Measurements from ENCODE around the gene GAPVD1.
"Not testable (repeated sequence)": the region's sequence is repeated elsewhere in the genome, so short reads cannot be mapped to it uniquely, and the experiment has no call there.

Gene GAPVD1, protein sequence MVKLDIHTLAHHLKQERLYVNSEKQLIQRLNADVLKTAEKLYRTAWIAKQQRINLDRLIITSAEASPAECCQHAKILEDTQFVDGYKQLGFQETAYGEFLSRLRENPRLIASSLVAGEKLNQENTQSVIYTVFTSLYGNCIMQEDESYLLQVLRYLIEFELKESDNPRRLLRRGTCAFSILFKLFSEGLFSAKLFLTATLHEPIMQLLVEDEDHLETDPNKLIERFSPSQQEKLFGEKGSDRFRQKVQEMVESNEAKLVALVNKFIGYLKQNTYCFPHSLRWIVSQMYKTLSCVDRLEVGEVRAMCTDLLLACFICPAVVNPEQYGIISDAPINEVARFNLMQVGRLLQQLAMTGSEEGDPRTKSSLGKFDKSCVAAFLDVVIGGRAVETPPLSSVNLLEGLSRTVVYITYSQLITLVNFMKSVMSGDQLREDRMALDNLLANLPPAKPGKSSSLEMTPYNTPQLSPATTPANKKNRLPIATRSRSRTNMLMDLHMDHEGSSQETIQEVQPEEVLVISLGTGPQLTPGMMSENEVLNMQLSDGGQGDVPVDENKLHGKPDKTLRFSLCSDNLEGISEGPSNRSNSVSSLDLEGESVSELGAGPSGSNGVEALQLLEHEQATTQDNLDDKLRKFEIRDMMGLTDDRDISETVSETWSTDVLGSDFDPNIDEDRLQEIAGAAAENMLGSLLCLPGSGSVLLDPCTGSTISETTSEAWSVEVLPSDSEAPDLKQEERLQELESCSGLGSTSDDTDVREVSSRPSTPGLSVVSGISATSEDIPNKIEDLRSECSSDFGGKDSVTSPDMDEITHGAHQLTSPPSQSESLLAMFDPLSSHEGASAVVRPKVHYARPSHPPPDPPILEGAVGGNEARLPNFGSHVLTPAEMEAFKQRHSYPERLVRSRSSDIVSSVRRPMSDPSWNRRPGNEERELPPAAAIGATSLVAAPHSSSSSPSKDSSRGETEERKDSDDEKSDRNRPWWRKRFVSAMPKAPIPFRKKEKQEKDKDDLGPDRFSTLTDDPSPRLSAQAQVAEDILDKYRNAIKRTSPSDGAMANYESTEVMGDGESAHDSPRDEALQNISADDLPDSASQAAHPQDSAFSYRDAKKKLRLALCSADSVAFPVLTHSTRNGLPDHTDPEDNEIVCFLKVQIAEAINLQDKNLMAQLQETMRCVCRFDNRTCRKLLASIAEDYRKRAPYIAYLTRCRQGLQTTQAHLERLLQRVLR (N-terminal part only)

DNA sequence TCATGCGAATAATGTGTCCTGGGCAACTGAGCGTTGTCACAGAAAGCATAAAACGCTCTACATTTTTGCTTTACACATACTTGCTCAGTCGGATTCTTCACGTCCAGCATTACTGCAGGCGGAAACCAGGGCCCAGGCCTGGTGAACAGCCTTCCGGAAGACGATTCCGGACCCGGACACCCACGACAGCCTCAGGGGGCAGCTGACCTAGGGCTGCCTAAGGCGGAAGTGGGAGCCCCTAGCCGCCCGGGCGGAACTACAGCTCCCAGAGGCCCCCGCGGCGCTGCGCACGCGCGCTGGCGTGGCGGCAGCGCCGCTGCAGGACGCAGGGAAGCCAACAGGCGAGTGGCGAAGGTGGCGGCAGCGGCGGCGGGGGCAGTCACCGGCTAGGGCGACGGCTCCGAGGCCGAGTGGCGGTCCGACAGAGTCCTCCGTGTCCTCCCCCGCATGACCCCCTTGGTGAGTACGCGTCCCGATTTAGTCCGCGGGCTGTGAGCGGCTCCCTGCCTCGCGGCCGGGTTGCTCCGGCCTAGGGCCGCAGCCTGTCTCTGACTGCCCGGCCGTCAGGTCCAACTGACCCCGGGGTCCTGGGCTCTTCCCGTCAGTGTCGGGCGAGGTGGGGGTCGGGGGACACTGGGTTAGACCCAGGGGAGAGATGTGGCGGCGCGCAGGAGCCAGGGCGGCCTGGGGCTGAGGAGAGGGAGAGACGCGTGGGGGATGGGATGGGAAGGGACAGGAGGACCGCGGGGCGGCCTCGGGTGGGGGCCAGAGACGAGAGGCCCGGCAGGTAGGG, at the start of gene GAPVD1:
Gene GAPVD1 (plus strand): TSS at position 326 of the 793 bp plus-strand sequence. CDS start 37,096 bp downstream, outside the sequence.
- peak; percentile 98 for DNase-seq

DNA sequence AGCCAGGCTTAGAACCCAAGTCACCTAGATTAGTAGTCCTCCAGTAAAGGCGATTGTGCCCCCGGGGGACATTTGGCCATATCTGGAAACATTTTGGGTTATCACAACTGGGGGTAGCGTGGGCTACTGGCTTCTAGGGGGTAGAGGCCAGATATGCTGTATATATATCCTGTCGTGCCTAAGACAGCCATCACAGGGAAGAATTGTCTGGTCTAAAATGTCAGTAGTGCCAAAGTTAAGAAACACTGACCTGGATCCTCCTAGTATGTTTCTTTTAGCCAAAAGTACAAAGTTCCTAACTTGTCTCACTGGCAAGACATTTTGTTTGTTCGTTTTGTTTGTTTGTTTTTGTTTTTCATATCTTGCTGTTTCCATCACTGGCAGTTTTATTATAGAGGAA, 47.4 kb upstream of the GAPVD1 start:
- DNase-seq, result no peak

GRCh38 chr9:125218621-125219020, 43.0 kb upstream of the GAPVD1 start:
- DNase-seq, result no peak

DNA sequence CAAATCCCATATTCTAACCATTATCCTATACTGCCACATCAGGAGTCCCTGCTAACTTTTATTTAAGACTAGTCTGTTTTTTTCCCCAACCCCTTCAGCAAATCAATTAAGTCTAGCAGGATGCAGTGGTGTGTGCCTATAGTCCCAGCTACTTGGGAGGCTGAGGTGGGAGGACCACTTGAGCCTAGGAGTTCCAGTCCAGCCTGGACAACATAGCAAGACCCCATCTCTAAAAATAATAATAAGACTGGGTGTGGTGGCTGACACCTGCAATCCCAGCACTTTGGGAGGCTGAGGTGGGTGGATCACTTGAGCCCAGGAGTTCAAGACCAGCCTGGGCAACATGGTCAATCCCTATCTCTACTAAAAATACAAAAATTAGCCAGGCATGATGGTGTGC, 36.8 kb upstream of the GAPVD1 start:
- not testable (repeated sequence) for DNase-seq

DNA sequence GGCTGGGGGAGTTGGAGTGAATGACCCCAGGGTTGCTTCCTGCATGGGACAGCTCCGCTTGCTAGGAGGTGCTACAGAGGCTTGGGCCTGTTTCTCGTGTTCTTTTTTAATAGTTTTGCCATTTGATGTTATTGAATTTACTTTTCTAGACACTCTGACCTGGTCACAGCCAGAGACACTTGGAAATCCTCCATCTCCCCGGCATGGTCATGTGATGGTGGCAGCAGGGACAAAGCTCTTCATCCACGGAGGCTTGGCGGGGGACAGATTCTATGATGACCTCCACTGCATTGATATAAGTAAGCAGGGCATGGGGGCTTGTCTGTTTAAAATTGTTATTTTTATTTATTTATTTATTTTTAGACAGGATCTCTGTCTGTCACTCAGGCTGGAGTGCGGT, 33.9 kb upstream of the GAPVD1 start:
- no peak for DNase-seq

DNA sequence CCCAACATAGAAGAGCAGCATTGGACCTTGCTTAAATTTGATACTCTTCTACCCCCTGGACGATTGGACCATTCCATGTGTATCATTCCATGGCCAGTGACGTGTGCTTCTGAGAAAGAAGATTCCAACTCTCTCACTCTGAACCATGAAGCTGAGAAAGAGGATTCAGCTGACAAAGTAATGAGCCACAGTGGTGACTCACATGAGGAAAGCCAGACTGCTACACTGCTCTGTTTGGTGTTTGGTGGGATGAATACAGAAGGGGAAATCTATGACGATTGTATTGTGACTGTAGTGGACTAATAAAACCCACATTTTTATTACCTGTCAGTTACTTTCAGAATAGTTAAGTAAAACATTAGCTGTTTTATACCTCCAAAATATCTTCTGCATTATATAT, 27.9 kb upstream of the GAPVD1 start:
- no peak for DNase-seq

DNA sequence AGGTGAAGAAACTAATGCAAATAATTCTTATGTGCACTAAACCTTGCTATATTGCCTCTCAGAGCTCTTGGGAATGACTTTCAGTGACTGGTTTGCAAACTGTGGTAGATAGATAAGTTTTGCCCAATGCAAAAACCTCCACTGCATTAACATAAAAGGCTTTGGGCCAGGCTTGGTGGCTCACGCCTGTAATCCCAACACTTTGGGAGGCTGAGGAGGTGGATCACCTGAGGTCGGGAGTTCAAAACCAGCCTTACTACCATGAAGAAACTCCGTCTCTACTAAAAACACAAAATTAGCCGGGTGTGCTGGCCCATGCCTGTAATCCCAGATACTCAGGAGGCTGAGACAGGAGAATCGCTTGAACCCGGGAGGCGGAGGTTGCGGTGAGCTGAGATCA, 27.5 kb upstream of the GAPVD1 start:
- not testable (repeated sequence) for DNase-seq

GRCh38 chr9:125235804-125236519, 25.7 kb upstream of the GAPVD1 start:
- DNase-seq, result no peak

GRCh38 chr9:125236520-125237159, 25.0 kb upstream of the GAPVD1 start:
- DNase-seq, result not testable (repeated sequence)

GRCh38 chr9:125238127-125238914, 23.3 kb upstream of the GAPVD1 start:
- no peak for DNase-seq

GRCh38 chr9:125238915-125239446, 22.6 kb upstream of the GAPVD1 start:
- no peak for DNase-seq

DNA sequence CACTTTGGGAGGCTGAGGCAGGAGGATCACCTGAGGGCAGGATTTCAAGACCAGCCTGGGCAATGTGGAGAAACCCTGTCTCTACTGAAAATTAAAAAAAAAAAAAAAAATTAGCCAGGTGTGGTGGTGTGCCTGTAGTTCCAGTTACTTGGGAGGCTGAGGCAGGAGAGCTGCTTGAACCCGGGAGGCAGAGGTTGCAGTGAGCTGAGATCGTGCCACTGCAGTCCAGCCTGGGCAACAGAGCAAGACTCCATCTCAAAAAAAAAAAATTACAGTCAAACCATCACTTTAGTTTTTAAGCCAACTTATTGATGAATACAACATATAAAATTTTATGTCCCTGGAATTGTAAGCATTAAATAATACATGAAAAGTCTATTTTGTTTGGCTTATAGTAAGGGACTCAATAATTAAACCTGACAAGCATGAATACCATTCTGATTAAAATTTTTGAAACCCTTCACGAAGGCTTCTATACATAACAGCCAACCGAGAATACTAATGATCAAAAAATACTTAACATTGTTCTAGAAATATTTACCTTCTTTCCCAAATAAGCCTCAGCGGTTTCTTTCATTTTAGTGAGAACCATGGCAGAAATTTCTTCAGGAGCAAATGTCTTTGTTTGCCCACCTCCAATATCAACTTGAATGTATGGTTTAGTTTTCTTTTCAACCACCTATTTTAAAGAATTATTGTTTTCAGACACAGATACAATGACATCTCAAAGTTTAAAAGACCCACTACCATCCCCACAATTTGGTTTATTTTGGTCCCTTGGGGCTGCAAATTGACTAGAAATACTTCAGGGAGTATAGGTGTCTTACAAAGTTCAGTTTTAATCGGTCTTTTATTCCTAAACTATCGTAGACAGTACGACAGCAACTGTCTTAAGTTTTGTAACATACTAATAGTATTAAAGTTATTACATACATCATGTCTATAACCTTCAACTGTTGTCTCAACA, 21.7 kb upstream of the GAPVD1 start:
- peak; percentile 2 for DNase-seq

- DNase-seq, result no peak
Observed at GRCh38 chr9:125240649-125240999, 21.0 kb upstream of the GAPVD1 start.

DNA sequence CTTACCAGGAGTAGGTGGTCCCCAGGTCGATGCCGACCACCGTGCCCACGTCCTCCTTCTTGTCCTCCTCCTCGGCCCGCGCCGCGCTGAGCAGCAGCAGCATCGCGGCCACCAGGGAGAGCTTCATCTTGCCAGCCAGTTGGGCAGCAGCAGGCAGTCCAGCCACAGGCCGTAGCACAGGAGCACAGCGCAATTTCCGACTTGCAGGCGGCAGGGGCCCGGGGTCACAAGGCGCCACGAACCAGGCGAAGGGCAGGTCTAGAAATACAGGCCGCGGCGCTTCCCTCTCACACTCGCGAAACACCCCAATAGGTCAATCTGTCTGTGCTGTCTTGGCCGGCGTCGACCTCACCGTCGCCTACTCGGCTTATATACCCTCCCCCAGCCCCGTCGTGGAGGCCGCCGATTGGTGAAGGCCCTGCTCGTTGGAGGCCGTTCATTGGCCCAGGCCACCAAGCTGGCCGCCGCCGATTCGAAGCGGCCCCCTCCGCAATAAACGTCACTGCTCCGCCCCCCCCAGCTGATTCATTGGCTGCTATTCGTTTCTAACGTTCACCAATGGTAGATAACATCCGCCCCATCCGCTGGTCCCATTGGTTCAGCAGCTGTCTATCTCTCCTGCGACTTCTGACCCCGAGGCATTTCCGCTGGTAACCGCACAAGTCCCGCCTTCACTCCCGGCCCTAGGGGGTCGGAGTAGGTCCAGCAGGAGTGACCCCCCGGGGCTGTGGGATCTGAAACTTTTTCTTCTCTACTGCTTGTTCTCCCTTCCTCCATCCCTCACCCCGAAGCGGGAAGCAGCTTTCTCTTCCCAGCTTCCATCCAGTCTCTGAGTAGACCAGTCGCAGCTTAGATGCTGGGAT, 20.4 kb upstream of the GAPVD1 start, which contains the start of gene HSPA5:
Gene HSPA5 (minus strand): TSS at position 344 of the 863 bp plus-strand sequence. CDS start 217 bp downstream, at position 127.
- peak; percentile 99 for DNase-seq

GRCh38 chr9:125241863-125242739, 19.5 kb upstream of the GAPVD1 start:
- no peak for DNase-seq

DNA sequence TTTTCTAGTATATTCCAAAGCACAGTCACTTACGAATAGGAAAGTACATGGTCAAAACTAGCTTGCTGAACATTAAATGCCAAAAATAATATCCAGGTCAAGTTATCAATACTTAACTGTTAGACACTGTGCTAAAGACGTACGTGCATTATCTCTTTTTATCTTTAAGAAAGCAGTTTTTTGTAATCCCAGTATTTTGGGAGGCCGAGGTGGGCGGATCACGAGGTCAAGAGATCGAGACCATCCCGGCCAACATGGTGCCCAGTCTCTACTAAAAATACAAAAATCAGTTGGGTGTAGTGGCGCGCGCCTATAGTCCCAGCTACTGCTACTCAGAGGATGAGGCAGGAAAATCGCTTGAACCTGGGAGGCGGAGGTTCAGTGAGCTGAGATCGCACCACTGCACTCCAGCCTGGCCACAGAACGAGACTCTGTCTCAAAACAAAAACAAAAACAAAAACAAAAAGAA, 17.8 kb upstream of the GAPVD1 start:
- no peak for DNase-seq
